H1 (cell line): Measurements from ENCODE around the gene SLC25A34. TPM values are rescaled to one million over a fixed set of nuclear protein-coding genes. Genes with fewer than 3 reads are reported as not detected.

Experiments
- CEBPB ChIP-seq: IDR thresholded peaks from 2 replicates; pipeline ENCODE4 v1.6.1; 2012; ENCODE audit warnings: low read depth, low read length
- CHD1 ChIP-seq: IDR thresholded peaks from 2 replicates; pipeline ENCODE4 v1.6.1; 2012; ENCODE audit warnings: low read depth, low read length, improper control_type of control experiment
- CHD2 ChIP-seq: IDR thresholded peaks from 2 replicates; pipeline ENCODE4 v1.6.1; 2012; ENCODE audit warnings: low read length, improper control_type of control experiment
- GABPA ChIP-seq: IDR thresholded peaks from 2 replicates; pipeline ENCODE4 v1.6.1; 2011; ENCODE audit warnings: mild to moderate bottlenecking, low read length, moderate library complexity, borderline replicate concordance; ENCODE audit not compliant: insufficient read depth
- HDAC6 ChIP-seq: IDR thresholded peaks from one replicate; pipeline ENCODE4 v1.7.1; 2012; ENCODE audit warnings: low read depth, mild to moderate bottlenecking, inconsistent platforms, low read length, moderate library complexity
- NRF1 ChIP-seq: IDR thresholded peaks from 2 replicates; pipeline ENCODE4 v1.6.1; 2011; ENCODE audit warnings: mild to moderate bottlenecking, low read depth, low read length, improper control_type of control experiment
- RAD21 ChIP-seq, 2 experiments: IDR thresholded peaks in 1 of 2; conservative IDR thresholded peaks in 1 of 2; 2 replicates each; pipeline ENCODE4 v1.6.1; 2011; ENCODE audit warnings: low read depth in 2 of 2, low read length in 2 of 2, improper control_type of control experiment in 1 of 2, inconsistent platforms in 1 of 2, mild to moderate bottlenecking in 1 of 2, moderate library complexity in 1 of 2
- RFX5 ChIP-seq: IDR thresholded peaks from 2 replicates; pipeline ENCODE4 v1.6.1; 2011; ENCODE audit warnings: low read depth, low read length, improper control_type of control experiment, borderline replicate concordance
- polyA plus RNA-seq, 7 experiments: library from polyadenylated mRNA; depleted of rRNA in 3 of 7; stranded (reverse) in 5 of 7; unstranded in 2 of 7; fragments of >200 nt in 5 of 7; fragments of 200-250 nt in 2 of 7; gene quantifications; 1 replicate in 5 of 7; 2 replicates in 1 of 7; 4 replicates in 1 of 7; pipeline versions ENCODE4 v1.2.1 to v1.2.3, GENCODE V29; 2011 to 2013; ENCODE audit warnings: missing spikeins in 2 of 7, mixed read lengths in 2 of 7
- total RNA-seq: library from RNA; stranded (reverse); fragmentation: NEBNext Ultra II Directional; extraction: Animal tissue kit (Norgen Biotek cat#: 25700); gene quantifications from 2 replicates; pipeline ENCODE4 v1.2.1, GENCODE V29; 2021
- TF ChIP-seq, protein P1 (sequence below), 3 experiments: IDR thresholded peaks; 1 replicate in 2 of 3; 2 replicates in 1 of 3; pipeline versions ENCODE4 v1.5.1 to v1.6.1; 2011; ENCODE audit warnings: low read length in 3 of 3, mild to moderate bottlenecking in 3 of 3, inconsistent platforms in 2 of 3, low read depth in 1 of 3, moderate library complexity in 1 of 3; ENCODE audit not compliant: insufficient read depth in 1 of 3; ENCODE audit errors: control extremely low read depth in 1 of 3

The SLC25A34 gene
- total and polyA plus RNA-seq, 2 of the 8 experiments (the other 6 are each of a cell fraction or from before 2014, with no cell fraction given), result 0.48 to 0.62 TPM

DNA sequence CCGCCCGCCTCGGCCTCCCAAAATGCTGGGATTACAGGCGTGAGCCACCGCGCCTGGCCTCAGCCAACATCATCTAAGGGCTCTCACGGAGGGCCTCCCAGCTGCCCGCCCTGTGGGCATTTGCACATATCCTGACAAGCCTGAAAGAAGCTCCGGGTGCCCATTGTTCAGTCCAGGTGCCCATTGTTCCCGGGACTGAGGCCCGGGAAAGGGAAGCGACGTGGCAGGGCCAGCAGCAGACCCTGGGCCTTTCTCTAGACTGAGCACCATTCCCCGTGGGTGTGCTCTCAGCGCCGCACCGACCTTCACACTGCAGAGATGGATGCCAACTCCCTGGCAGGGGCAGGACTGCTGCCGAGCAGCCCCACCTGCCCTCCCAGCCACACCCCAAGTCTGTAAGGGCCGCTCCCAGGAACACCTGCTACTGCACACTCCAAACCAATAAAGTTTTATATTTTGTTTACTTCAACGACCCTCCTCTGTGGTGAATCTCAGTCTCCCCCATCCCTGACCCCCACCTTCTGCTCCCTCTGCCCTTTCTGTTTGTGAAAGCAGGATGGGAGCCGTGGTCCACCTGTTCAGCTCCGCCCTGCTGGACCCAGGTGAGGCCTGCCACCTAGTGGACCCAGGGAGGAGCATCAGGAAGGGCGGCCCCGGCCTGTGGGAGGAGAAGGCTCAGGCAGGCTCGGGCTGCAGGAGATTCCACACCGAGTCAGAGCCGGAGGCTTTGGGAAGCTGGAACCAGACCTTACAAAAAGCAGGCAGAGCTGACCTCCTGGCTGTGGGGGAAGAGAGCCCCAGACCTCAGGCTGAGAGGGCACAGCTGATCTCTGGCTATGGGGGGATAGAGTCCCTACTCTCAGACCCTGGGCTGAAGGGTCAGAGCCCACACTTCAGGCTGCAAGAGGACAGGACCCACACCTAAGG, 5.1 kb downstream of the SLC25A34 start (continued):
- TF ChIP-seq RFX5, result 0 out of 2 replicates have a peak, but pooled peaks have one; percentile 10
- no peak for TF ChIP-seq CHD2
- no peak for TF ChIP-seq CHD1
- TF ChIP-seq CEBPB, result no peak
- TF ChIP-seq RAD21 (IDR thresholded peaks at IDR 0.05 in 1 of 2, conservative IDR thresholded peaks at IDR 0.05 in 1 of 2; ENCODE audit: low read depth in 2 of 2, low read length in 2 of 2), result peak; percentile 94 to 97
- no peak for TF ChIP-seq HDAC6
- no peak for TF ChIP-seq NRF1
- peak; percentile 62; the same call in 1 of the 2 replicates for TF ChIP-seq GABPA
- TF ChIP-seq, protein P1, sequence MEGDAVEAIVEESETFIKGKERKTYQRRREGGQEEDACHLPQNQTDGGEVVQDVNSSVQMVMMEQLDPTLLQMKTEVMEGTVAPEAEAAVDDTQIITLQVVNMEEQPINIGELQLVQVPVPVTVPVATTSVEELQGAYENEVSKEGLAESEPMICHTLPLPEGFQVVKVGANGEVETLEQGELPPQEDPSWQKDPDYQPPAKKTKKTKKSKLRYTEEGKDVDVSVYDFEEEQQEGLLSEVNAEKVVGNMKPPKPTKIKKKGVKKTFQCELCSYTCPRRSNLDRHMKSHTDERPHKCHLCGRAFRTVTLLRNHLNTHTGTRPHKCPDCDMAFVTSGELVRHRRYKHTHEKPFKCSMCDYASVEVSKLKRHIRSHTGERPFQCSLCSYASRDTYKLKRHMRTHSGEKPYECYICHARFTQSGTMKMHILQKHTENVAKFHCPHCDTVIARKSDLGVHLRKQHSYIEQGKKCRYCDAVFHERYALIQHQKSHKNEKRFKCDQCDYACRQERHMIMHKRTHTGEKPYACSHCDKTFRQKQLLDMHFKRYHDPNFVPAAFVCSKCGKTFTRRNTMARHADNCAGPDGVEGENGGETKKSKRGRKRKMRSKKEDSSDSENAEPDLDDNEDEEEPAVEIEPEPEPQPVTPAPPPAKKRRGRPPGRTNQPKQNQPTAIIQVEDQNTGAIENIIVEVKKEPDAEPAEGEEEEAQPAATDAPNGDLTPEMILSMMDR (IDR thresholded peaks at IDR 0.05; ENCODE audit: control extremely low read depth in 1 of 3, insufficient read depth in 1 of 3, low read depth in 1 of 3, low read length in 3 of 3), result peak in 2 of 3 experiments; percentile 91 to 98; a peak in 3 of 4 replicates
- TF ChIP-seq, all 59 proteins: peak for 8
